ENCODE measurements around the gene HDAC5.

HDAC5 gene

GRCh38 chr17:44091200-44091997 lies 32.0 kb downstream of the HDAC5 start:
- in situ Hi-C loops (cut with MboI; ENCODE audit: low sequenced_read_pairs) = no loop called here

DNA sequence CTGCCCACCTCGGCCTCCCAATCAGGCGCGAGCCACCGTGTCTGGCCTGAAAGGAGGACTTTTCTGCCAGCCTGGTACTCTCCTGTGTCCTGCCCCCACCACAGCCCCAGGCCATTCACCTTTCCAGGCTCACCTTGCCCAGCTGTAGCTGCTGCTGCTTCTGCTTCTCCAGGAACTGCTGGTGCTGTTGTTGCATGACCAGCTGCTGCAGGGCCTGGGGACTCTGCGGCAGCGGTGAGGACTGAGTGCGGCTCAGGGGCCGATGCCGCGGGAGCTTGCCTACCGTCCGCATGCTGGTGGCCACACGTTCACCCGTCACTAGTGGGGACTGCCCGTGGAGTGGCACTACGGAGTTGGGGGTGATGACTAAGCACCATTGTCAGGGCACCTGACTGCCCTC lies 35.2 kb downstream of the HDAC5 start:
- in situ Hi-C loops (cut with MboI; ENCODE audit: low sequenced_read_pairs) = no loop called here

GRCh38 chr17:44087319-44087718 lies 36.1 kb downstream of the HDAC5 start:
- in situ Hi-C loops (cut with MboI; ENCODE audit: low sequenced_read_pairs) = no loop called here

DNA sequence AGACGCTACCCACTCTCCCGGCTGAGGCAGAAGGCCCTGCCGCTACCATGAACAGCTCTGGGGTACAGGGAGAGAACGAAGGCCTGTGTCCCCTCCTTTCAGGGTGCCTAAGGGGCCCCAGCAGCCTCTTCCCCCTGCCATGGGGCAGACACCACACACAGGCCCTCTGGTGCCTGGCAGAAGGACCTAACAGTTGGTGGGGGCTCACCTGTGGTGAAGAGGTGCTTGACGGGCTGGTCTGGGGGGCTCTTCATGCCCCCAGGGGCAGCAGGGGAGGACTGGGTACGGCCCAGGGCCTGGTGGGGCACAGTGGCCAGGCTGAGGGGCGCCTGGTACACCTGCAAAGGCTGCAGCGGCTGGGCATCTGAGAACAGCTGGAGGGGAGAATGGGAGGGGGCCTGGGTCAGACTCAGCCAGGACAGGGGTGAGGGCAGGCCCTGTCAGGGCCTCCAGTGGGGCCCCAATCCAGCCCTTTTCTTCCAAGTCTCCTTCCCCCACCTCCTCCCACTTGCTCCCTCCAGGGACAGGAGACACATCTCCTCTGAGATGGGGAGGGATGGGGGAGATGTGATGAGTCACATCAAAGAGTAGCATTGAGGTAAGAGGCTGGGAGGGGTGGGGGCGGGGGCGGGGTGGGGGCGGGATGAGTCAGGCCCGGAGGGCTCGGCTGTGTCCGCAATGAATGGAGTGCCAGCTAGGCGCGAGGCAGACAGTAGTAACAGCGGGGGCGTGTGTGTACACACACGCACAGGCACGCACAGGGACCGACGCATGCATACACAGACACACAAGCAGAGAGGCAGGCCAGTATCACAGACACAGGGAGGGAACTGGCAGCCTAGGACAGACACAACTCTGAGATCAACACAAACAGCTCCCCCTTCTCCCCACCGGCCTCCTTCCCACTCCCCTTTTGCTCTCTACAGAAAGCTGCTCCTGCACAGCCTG lies 36.8 kb downstream of the HDAC5 start:
- in situ Hi-C loops (cut with MboI; ENCODE audit: low sequenced_read_pairs) = no loop called here

DNA sequence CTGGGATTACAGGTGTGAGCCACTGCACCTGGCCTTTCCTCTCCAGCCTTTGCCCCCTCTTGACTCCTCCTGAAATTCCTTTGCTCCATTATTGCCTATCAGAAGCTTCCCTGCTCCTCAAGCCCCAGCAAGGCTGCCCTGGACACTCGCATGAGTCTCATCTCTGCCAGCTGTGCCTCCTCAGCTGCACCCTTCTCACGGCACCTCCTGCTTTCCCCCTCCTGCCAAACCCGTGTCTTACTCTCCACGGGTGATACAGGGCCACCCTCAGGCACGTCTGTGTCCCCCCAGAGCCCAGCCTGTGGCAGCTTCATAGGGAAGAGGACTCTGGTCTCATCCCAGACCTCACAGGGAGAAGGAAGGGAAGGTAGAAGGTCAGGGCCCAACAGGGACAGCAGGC lies 37.5 kb downstream of the HDAC5 start:
- in situ Hi-C loops (cut with MboI; ENCODE audit: low sequenced_read_pairs) = no loop called here

DNA sequence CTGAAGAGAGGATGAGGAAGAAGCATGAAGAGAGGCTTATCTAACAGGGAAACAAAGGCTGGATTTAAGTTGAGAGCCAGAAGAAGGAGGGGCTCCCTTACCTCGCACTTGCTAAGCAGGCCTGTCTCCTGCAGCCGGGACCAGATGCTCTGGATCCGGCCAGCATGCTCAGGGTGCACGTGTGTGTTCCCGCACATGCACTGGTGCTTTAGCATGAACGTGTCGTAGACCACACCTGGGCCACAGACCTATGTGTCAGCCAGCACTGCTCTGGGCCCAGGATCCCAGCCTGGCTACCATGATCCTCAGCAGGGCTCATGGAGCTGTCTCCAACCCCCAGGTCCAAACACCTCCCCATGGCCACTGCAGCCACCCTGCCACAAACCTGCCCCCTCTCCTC lies 38.5 kb downstream of the HDAC5 start:
- in situ Hi-C loops (cut with MboI; ENCODE audit: low sequenced_read_pairs) = no loop called here

GRCh38 chr17:44084131-44084538 lies 39.3 kb downstream of the HDAC5 start:
- in situ Hi-C loops (cut with MboI; ENCODE audit: low sequenced_read_pairs) = no loop called here

DNA sequence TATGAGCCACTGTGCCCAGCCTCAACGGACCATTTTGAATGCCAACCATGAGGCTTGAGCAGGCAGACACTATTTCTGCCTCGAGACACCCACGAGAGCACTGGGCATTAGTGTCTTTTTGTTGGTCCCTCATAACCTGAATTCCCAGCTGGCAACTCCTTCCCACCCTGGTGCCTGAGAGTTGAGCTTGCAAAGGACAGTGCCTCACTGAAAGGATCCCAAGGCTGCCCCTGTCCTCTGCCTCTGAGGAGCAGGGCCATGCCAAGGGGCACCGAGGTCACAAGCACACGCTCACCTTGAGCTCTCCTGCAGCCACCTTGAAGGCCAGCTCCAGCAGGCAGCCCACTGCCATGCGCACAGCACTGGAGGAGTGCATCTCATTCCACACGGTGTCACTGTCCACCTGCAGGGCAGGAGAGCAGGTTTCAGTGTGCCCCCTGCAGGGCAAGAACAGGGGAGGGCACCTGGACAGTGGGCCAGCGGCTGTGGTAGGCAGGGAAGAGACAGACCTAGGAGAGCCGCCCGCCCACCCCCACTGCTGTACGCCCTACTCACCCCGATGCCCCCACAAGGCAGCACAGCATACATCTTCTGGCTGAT lies 40.1 kb downstream of the HDAC5 start:
- in situ Hi-C loops (cut with MboI; ENCODE audit: low sequenced_read_pairs) = no loop called here

DNA sequence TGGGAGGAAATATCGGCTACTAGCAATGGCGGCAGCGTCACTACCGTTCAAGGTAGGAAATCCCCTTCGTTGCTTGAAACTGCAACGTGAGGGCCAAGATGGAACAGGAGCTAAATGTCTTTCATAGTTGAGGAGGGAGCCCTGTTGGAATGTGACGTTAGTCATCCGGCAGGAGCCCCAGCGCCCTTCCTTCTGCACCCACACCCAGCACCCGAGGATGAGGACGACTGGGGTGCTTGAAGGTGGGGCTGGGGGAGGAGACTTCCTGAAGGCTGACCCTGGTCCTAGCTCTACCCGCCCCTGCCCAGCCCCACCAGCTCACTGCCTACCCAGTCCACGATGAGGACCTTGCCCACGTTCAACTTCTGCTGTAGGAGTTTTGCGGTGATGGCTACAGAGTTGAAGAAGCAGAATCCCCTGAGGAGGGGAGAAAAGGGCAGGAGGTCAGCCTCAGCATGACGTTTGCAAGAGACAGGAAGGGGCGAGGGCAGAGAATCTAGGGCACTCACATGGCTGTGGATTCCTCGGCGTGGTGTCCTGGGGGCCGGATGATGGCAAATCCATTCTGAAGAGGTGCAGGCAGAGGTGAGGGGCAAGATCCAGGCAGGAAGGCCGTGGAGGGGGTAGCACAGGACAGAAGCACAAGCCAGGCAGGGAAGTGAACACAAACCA lies 41.0 kb downstream of the HDAC5 start:
- in situ Hi-C loops (cut with MboI; ENCODE audit: low sequenced_read_pairs) = no loop called here

- in situ Hi-C loops (cut with MboI; ENCODE audit: low sequenced_read_pairs) = no loop called here
Measured at GRCh38 chr17:44081681-44082080, 41.8 kb downstream of the HDAC5 start.

GRCh38 chr17:44079877-44080821 lies 43.3 kb downstream of the HDAC5 start:
- in situ Hi-C loops (cut with MboI; ENCODE audit: low sequenced_read_pairs) = no loop called here

- in situ Hi-C loops (cut with MboI; ENCODE audit: low sequenced_read_pairs) = no loop called here
Measured at GRCh38 chr17:44078412-44078811, 45.0 kb downstream of the HDAC5 start.

DNA sequence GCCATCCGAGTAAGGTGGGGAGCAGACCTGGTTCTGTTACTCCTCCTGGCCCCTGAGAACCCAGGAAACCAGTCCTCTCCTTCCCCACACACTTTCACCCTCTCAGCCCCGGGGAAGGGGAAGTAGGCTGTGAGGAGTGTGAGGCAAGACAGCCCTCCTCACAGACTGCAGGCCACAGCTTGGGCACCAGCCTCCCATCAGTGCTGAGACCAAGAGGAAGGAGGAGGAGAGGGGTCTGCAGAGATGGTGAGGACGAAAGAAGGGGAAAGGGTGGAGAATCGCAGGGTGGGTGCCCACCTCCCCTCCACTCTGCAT lies 45.9 kb downstream of the HDAC5 start:
- in situ Hi-C loops (cut with MboI; ENCODE audit: low sequenced_read_pairs) = no loop called here

DNA sequence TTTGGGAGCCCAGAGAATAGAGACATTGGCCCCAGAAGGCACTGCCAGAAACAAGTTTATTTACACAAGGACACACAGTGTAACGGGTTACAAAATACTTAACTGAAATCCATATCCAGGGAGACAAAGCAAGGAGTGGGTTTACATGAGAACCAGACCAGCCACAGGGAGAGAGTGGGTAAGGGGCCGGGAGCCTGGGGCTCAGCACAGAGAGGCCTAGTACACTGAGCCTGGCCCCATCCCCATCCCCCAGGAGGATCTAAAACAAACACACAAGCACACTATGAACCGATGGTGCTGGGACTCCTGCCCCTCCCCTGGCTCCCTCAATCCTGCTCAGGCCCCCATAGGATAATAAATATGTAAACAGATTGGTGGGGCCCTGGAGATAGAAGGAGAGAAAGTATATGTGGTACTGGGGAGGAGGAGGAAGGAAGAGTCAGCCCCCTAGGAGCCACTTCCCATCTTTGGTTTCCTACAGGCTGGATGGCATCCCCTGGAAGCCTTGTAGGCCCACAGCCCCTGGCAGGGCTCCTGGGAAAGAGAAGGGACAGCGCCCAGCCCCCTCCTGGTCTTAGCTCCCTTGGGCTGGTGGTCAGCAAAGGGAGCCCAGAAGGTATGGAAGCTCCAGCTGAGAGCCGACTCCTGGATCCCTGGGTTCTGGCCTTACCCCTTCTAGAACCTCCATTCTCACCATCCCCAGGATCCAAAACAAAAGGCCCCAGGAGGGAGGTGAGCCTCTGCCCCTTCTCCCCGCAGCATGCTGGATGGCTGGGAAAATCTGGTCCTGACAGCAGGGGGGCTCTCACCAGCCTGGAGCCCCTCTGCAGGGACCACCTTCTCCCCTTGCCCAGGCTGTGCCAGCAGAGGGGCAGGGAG lies 46.5 kb downstream of the HDAC5 start:
- in situ Hi-C loops (cut with MboI; ENCODE audit: low sequenced_read_pairs) = no loop called here

GRCh38 chr17:44075598-44076293 lies 47.7 kb downstream of the HDAC5 start:
- in situ Hi-C loops (cut with MboI; ENCODE audit: low sequenced_read_pairs) = no loop called here

GRCh38 chr17:44074911-44075285 lies 48.5 kb downstream of the HDAC5 start:
- in situ Hi-C loops (cut with MboI; ENCODE audit: low sequenced_read_pairs) = no loop called here

GRCh38 chr17:44074231-44074910 lies 49.1 kb downstream of the HDAC5 start:
- in situ Hi-C loops (cut with MboI; ENCODE audit: low sequenced_read_pairs) = no loop called here

DNA sequence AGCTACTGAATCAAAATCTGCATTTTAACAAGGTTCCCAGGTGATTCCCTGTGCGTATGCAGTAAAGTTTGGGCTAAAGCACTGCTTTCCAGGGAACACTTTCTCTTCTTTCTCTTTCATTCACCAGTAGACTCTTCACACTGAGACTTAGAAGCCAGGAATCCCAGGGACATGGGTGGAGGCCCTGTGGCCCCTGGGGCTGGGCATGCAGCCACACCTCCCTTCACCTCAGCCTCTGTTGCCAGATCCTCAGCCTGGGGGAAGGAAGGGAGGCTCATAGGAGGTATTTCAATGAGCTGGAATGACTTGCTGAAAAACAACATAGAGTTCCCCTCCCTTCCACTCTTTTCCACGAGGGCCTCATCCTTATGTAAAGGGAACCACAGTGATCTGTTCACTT lies 51.7 kb downstream of the HDAC5 start:
- in situ Hi-C loops (cut with MboI; ENCODE audit: low sequenced_read_pairs) = no loop called here

Measured in HL-60/S4 treated with phorbol 12-myristate 13-acetate at 8.2 ng/mL for 4 days and 3 days (cell line).